Heart left ventricle (tissue), 16 donors: ENCODE measurements around the gene MYO5C. TPM values are rescaled to one million over a fixed set of nuclear protein-coding genes. Genes with fewer than 3 reads are reported as not detected.

Source experiments
- ATAC-seq, 4 donors: fragments of 200-7000 bp; cut with Tn5 transposase; one replicate each; pipeline ENCODE4 v1.9.1; 2020 to 2022; ENCODE audit warnings: moderate library complexity in 4 of 4, mild to moderate bottlenecking in 3 of 4, moderate number of reproducible peaks in 1 of 4
- DNase-seq, 5 donors: peaks; one replicate each; pipeline ENCODE4 v3.0.0-alpha.2; 2020
- H3K27ac ChIP-seq, 12 donors: fragments of 200-600 bp; sonication (generic) in 4 of 12; one replicate each; pipeline versions ENCODE4 v1.5.0 to v1.8.0; 2016 to 2022; ENCODE audit warnings: mild to moderate bottlenecking in 2 of 12
- H3K27me3 ChIP-seq, 9 donors: fragments of 200-600 bp; sonication (generic) in 2 of 9; one replicate each; pipeline versions ENCODE4 v1.5.1 to v1.8.0; 2016 to 2022; ENCODE audit warnings: mild to moderate bottlenecking in 3 of 9
- H3K36me3 ChIP-seq, 9 donors: fragments of 200-600 bp; sonication (generic) in 2 of 9; one replicate each; pipeline versions ENCODE4 v1.5.0 to v1.8.0; 2018 to 2022; ENCODE audit warnings: mild to moderate bottlenecking in 2 of 9
- H3K4me1 ChIP-seq, 12 donors: fragments of 200-600 bp; sonication (generic) in 4 of 12; one replicate each; pipeline versions ENCODE4 v1.5.0 to v1.8.0; 2016 to 2022; ENCODE audit warnings: mild to moderate bottlenecking in 3 of 12
- H3K4me3 ChIP-seq, 12 donors: fragments of 200-600 bp; sonication (generic) in 4 of 12; one replicate each; pipeline versions ENCODE4 v1.5.0 to v1.8.0; 2017 to 2022; ENCODE audit warnings: mild to moderate bottlenecking in 9 of 12, moderate library complexity in 4 of 12
- H3K9me3 ChIP-seq, 12 donors: fragments of 200-600 bp; sonication (generic) in 4 of 12; one replicate each; pipeline versions ENCODE4 v1.5.0 to v1.8.0; 2016 to 2022; ENCODE audit warnings: mild to moderate bottlenecking in 1 of 12
- CTCF ChIP-seq, 12 donors: fragments of 200-600 bp; sonication (generic) in 4 of 12; IDR thresholded peaks; one replicate each; pipeline versions ENCODE4 v1.5.0 to v1.8.0; 2018 to 2022; ENCODE audit warnings: antibody characterized with exemption in 12 of 12, mild to moderate bottlenecking in 5 of 12
- POLR2A ChIP-seq, 2 donors: fragments of 450-650 bp; IDR thresholded peaks; one replicate each; pipeline ENCODE4 v1.6.1; 2017; ENCODE audit warnings: antibody characterized with exemption in 2 of 2, mild to moderate bottlenecking in 2 of 2, moderate library complexity in 2 of 2
- WGBS, 4 donors: extraction: QIAGEN DNeasy Blood & Tissue Kit in 2 of 4; methylation state at CpG; one replicate each; pipeline versions ENCODE4 v1.1.5 to v1.1.7; 2013 to 2018; 5-methylcytosine and 5-hydroxymethylcytosine counted together
- intact Hi-C, 10 donors: fragments of 100-400 bp; cut with DNase I; formaldehyde crosslinking; loops; one replicate each; pipeline versions ENCODE4 v1.11.1 to v1.14.2; 2022
- polyA plus RNA-seq, 2 donors: library from polyadenylated mRNA; stranded (reverse); fragments of 200-250 nt; gene quantifications; one replicate each; pipeline ENCODE4 v1.2.3, GENCODE V29; 2013
- total RNA-seq, 9 donors: library from RNA; depleted of rRNA in 2 of 9; stranded (reverse); fragments of >200 nt in 2 of 9; fragmentation: NEBNext Ultra II Directional in 3 of 9; extraction: Animal tissue kit (Norgen Biotek cat#: 25700) in 3 of 9; gene quantifications; one replicate each; pipeline versions ENCODE4 v1.1.0 to v1.2.4, GENCODE V29; 2016 to 2023
- donor health status: ischemic (EF 13 %, LVEDD 7.1; RV severe dilation, severe dysfunction).
- donor health status: healthy with polysubstance abuse.
- donor health status: DM: no; HTN: yes; CAD: no.
- donor health status: DM: no; HTN: no; CAD: no.
- donor health status: ischemic (EF 25% LVEDD 6.9; RV normal size, moderate dysfunction).
- donor health status: ischemic (EF 25% LVEDD 5.7; RV mildly dilated, moderate dysfunction).
- donor health status: healthy.
- donor health status: DM: yes; HTN: yes; CAD: no.
- donor health status: ischemic (EF 35%, LVEDD 5.7; RV mildly dilated, moderate dysfunction).
- donor health status: nonischemic (EF 11% LVEDD 7.7; RV severe dilation, severe dysfunction).
- donor health status: DM: yes; HTN: yes; CAD: no.
- donor health status: PGD.
- donor health status: ischemic (EF 29% LVEDD 5.4; RV normal size, mild dysfunction).
- donor health status: nonischemic (EF 23%, LVEDD 6.1; RV moderate dilation, normal function).

The MYO5C gene
- total and polyA plus RNA-seq, 11 donors, result 0.89 to 7.2 (median 2.3) TPM

GRCh38 chr15:52184721-52185120 lies 110.9 kb downstream of the MYO5C start:
- H3K4me3 ChIP-seq, result no peak overlapping the region
- H3K27ac ChIP-seq, result no peak overlapping the region
- H3K9me3 ChIP-seq, result no peaks in the 10 kb centered on the region
- peaks cover 0 to 8% (median 6%) of the 10 kb centered on the region in 12 donors for H3K4me1 ChIP-seq
- DNase-seq, result no peak
- H3K27me3 ChIP-seq, result no peaks in the 10 kb centered on the region
- no peak for ATAC-seq
- WGBS, 4 donors, result 70 to 74% (median 72%) methylated on average over 5 of the region's 5 CpGs
- no peaks in the 10 kb centered on the region for H3K36me3 ChIP-seq
- intact Hi-C loops, result no loop called here
- no peak for TF ChIP-seq POLR2A (IDR thresholded peaks at IDR 0.05)
- no peak for TF ChIP-seq CTCF (IDR thresholded peaks at IDR 0.05)

- Histone ChIP-seq H3K27ac (no peak overlapping the region), H3K4me1 (peaks cover 0 to 13% (median 6%) of the 10 kb centered on the region in 12 donors), H3K36me3 (no peaks in the 10 kb centered on the region), H3K4me3 (no peak overlapping the region), H3K27me3 (no peaks in the 10 kb centered on the region), H3K9me3 (no peaks in the 10 kb centered on the region)
- 57 to 67% (median 65%) methylated on average over 2 of the region's 2 CpGs for WGBS, 4 donors
- intact Hi-C loops, result no loop called here
- TF ChIP-seq CTCF (IDR thresholded peaks at IDR 0.05) (peak; percentile 24 to 68 (median 48)), POLR2A (IDR thresholded peaks at IDR 0.05) (no peak)
- no peak for ATAC-seq
- DNase-seq, result no peak
Measured at GRCh38 chr15:52183562-52184173, 111.9 kb downstream of the MYO5C start.

DNA sequence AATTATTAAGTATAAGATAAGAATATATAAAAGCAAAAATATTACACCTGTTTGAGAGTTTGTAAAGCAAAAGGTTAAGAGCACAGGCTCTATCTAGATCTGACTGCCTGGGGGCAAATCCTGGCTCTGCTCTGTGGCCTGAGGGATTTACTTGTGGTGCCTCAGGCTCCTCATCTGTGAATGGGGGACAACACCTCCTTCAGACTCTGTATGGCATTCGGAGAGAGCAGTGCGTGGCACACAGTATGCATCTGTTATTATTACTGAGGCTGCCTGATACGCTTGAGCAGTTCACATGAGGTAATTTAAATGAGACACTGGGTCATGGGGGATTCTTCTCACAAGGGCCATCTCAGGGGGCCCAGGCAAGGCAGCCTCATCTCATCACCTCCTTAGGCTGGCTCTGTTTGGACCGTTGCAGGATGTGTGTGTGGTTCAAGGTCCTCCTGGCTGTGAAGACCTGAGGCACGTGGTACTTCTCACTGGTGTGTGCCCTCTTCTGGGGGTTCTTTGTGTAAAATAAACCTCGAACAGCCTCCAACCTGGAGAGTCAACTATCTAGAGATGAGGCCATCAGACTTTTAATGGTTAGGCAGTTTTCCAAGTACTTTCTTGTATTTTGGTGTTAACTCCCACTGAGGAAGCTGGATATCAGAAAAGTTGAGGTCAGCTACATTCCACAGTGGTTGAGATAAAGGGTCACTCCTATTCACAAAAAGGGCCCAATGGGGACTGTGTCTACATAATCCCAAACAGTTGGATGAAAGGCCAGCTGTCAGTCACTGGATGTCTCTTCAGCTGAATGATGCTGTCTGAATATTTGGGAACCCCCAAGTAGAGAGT lies 113.4 kb downstream of the MYO5C start:
- DNase-seq, result no peak
- 71 to 88% (median 85%) methylated on average over 5 to 6 of the region's 6 CpGs for WGBS, 4 donors
- H3K9me3 ChIP-seq, result no peaks in the 10 kb centered on the region
- no peaks in the 10 kb centered on the region for H3K36me3 ChIP-seq
- H3K27ac ChIP-seq, result no peak overlapping the region
- H3K27me3 ChIP-seq, result no peaks in the 10 kb centered on the region
- TF ChIP-seq CTCF (IDR thresholded peaks at IDR 0.05), result no peak
- TF ChIP-seq POLR2A (IDR thresholded peaks at IDR 0.05), result no peak
- H3K4me1 ChIP-seq, result peaks cover 0 to 17% (median 8%) of the 10 kb centered on the region in 12 donors
- no peak for ATAC-seq
- H3K4me3 ChIP-seq, result no peak overlapping the region
- intact Hi-C loops, result no loop called here

DNA sequence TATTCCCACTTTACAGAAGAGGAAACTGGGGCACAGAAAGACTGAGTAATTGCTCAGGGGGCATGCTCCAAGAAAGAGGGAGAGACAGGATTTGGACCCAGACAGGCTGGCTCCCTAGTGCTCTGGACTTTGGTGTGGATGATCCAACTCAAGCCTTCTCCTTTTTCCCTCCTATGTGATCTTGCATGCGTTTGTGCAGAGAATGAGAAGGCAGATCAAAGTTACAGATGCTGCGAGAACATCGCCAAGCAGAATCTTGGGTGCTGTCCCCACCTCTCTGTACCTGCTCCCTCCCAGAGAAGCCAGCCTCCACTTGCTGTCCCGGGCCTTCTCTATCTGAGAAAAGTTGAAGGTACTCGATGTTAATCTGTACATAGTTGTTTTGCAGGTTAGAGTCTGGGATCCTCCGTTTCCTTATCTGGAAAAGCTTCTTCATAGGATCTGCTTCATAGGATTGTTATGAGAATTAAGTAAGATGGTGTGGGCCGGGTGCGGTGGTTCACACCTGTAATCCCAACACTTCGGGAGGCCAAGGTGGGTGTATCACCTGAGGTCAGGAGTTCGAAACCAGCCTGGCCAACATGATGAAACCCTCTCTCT lies 114.7 kb downstream of the MYO5C start:
- Histone ChIP-seq H3K9me3 (no peaks in the 10 kb centered on the region), H3K27ac (peak overlapping the region in 1 of 12 donors; percentile 84), H3K4me1 (peaks cover 0 to 17% (median 8%) of the 10 kb centered on the region in 12 donors), H3K36me3 (no peaks in the 10 kb centered on the region), H3K4me3 (peak overlapping the region in 4 of 12 donors; percentile 80 to 93 (median 82)), H3K27me3 (no peaks in the 10 kb centered on the region)
- ATAC-seq (no peak), DNase-seq (no peak)
- intact Hi-C loops, result no loop called here
- 81 to 86% (median 85%) methylated on average over 10 of the region's 10 CpGs for WGBS, 4 donors
- TF ChIP-seq POLR2A (IDR thresholded peaks at IDR 0.05) (no peak), CTCF (IDR thresholded peaks at IDR 0.05) (no peak)
